NCI-H2029 (cell line): ENCODE measurements around the gene C9orf40.

Source experiments
- DNase-seq: peaks from one replicate; lab custom pipeline; 2025; lab: John Stamatoyannopoulos, UW

C9orf40 gene, protein sequence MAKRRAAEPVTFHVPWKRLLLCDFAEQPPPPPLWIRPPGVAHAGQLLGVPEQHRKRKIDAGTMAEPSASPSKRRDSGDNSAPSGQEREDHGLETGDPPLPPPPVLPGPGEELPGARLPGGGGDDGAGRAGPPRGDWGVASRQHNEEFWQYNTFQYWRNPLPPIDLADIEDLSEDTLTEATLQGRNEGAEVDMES

DNA sequence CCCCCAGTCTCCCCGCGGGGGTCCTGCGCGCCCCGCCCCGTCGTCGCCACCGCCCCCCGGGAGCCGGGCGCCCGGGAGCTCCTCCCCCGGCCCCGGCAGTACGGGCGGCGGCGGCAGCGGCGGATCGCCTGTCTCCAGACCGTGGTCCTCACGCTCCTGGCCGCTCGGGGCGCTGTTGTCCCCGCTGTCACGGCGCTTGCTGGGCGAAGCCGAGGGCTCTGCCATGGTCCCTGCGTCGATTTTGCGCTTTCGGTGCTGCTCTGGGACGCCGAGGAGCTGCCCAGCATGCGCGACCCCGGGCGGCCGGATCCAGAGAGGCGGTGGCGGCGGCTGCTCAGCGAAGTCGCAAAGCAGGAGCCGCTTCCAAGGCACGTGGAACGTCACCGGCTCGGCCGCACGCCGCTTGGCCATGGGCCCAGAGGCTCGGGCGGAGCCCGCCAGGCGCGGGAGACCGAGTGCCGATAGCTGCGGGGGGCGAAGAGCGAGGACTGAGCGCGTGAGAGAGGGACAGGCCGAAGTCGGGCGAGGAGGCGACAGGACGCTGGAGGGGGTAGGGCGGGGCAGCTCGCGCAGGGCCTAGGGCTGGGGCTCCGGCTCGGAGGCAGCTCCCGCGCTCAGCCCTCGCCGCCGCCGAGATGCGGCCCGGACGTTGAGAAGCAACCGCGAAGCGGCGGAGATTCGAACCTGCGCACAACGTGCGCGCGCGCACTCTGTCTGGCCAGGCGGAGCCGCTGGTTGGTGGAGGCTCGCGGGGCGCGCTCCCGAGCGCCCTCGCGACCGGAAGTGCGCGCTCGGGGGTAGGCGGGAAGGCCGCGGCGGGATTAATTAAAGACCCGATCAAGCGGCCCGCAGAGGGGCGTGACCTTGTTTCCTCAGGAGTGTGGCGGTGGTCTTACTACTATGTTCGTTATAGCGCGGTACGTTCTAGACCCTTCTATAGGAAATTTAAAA, at the start of gene C9orf40:
TSS of gene C9orf40 (minus strand) at position 712 of the 951 bp plus-strand sequence. CDS start at position 411, 301 bp downstream.
- DNase-seq: peak; percentile 89

DNA sequence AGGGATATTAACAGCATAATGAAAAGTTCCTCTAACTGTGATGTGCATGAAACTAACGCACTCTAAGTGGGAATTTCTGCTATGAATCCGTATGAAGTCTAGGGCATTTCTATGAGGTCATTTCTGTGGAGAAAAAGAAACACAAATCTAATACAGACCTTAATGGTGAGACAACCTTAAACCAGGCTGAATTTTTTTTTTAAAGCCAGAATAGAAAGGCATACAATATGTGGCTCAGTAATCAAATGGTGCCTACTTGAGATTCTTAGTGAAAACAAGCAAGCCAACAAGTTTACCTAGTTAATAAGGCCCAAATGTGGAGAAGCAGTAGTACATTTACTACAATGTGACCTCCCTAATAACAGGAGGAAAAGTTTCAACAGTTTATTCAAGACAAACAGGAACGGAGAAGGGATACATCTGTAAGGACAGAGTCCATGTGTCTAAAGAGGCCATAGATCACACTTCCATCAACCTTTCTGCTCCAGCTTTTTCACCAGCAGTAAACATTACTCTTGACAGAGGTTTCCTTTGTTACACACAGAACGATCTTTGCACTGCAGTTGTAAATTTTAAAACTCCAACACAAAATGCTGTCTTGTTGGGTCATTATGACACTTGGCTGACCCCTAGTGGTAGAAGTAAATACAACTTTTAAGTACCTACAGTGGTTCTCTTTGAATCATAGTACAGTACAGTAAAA, 49.2 kb upstream of the C9orf40 start:
- peak; percentile 65 for DNase-seq

DNA sequence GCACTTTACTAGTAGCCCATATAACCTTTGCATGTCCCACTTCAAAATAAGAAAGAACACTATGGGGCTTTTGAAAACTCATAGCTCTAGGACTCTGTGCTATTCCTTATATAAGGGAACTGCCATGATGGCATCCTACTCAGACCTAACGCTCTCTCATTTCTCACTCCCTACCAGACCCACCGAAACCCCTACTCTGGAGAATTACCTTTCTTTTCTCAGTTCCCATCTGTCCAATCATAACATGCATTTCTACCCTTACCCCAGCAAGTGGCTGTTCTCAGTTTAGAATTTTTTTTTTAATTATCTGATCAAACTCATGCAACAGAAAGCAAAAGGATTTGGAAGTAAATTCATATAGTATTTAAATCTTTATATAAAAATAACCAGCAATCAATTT, 48.1 kb upstream of the C9orf40 start:
- DNase-seq: no peak

DNA sequence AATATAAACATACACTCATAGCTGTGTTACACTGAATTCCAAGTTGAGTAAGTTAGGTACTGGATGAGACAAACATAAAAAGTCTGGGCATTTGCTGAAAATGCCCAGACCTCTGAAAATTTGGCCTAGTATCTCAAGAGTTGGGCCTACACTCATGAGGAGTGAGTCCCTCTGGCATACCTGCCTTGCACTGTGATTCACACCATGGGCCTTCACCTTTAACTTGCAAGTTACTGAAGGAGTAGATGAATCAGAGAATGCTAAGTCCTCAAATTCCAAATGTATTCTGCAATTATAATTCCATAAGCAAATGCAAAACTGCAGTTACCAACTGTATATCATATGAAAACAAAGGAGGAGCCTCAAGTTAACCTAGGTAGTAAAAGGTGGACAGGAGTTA, 32.3 kb upstream of the C9orf40 start:
- DNase-seq: no peak

DNA sequence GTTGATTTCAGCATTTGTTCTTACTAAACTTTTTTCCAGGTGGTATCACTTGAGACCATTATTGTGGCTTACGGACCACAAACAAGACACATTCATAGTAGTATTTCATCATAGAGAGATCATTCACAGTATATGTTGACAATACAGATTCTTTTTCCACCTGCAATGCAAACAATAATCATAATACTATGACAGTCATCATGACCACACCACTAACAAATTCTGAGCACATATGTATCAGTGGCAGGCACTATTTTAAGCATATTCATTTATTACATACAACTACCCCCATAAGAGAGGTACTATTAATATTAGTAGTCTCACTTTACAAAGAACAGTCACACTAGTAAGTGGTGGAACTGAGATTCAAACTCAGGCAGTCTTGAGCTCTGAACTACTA, 31.0 kb upstream of the C9orf40 start:
- no peak for DNase-seq

DNA sequence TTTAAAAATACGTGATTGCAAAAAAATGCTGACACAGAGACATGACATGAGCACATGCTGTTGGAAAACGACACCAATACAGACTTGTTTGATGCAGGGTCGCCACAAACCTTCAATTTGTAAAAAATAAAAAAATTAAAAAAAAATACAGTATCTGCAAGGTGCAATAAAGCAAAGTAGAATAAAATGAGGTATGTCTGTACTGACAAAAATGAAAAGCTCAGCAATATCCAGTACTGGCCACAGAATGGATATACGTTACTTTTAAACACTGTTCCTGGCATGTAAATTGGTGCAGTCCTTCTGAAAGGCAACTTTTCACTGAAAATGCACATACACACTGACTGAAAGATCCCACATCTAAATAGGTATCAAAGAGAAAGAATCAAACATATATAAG, 27.1 kb upstream of the C9orf40 start:
- DNase-seq: no peak

DNA sequence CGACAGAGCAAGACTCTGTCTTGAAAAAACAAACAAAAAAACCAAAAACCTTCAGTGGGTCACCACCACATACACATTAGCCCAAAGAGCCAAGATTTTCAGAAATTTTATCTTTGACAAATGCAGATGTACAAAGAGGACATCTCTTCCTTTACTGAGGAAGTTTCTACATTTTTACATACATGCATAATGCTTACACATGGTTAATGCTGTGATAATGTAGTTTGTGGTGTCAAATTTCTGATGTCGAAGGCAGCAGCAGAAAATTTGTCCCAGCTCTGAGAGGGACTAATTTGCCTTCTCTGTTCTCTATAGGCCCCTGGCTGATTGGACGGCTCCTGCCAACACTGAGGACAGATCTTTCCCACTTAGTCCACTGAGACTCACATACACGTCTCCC, 24.6 kb upstream of the C9orf40 start:
- DNase-seq: no peak

DNA sequence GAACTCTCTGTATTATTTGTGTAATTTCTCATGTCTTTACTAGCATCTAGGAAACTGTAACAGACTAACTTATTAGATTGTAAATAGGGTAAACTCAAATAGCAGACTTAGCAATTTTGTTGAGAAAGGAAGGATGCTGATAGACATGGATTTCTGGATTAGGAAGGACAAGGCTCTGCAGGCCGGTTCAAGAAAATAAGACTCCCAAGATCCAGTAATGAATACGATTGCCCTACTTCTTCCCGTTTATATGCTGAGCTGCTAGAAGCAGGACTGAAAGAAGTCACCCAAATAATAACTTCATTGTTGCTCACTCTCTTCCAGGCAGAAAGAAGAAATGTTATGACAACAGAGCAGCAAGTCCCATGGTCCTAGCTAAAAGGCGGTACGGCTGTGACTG, 22.8 kb upstream of the C9orf40 start:
- DNase-seq: no peak

DNA sequence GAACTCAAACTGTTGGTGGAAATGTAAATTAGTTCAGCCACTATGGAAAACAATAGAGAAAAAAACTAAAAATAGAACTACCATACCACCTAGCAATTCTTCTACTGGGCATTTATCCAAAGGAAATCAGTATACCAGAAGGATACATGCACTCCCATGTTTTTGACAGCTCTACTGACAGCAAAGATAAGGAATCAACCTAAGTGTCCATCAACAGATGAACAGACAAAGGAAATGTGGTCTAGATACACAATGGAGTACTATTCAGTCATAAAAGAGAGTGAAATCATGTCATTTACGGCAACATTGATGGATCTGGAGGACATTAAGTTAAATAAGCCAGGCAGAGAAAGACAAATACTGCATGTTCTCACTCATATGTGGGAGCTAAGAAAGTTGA, 21.8 kb upstream of the C9orf40 start:
- no peak for DNase-seq

DNA sequence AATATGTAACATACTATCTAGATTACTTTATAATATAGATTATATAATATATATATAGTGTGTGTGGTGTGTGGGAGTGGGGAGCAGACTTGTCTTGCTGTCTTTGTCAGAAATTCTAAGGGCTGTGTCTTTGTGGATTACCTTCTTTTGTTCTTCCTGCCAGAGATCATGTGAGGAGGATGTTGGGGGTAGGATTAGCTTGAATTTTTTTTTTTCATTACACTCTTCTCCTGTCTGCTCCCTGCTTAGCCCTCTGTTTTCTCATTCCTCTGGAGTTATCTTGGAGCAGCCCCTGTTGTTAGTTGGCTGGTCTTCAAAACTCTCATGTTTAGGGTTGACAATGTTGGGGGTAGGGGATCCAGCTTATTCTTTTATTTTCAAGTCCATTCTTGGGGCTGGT, 21.0 kb upstream of the C9orf40 start:
- no peak for DNase-seq

DNA sequence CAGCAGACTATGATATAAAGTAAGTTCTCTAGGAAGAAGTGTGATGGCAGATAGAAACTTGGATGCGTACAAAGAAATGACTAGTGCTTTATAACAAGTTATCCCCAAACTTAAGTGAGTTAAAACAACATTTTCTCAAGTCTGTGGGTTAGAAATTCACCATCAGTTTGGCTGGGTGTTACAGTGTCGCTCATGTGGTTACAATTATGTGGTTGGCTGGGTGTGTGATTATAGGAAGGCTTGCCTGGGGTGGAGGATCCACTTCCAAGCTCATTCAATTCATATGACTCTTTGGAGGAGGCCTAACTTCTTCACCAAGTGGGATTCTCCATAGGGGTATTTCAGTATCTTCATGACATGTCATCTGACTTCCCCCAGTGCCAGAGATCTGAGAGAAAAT, 10.3 kb upstream of the C9orf40 start:
- DNase-seq: no peak

DNA sequence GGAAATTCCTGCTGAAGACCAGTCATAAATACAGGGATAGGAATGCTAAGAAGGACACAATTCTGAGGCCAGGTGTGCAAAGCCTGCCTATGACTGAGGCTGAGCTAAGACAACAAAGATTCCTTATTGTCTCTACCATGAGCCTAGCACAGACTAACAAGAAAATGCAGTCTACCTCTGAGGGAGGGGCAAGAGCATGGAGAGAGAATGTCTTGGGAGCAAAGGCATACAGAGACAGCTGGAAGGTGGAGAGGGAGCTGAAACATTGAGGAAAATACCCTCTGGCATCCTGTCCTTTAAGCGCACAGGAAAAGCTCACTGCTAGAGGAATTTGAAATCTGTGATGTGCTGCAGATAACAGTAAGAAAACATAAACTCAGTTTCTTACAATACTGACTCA, 8.8 kb upstream of the C9orf40 start:
- DNase-seq: no peak

DNA sequence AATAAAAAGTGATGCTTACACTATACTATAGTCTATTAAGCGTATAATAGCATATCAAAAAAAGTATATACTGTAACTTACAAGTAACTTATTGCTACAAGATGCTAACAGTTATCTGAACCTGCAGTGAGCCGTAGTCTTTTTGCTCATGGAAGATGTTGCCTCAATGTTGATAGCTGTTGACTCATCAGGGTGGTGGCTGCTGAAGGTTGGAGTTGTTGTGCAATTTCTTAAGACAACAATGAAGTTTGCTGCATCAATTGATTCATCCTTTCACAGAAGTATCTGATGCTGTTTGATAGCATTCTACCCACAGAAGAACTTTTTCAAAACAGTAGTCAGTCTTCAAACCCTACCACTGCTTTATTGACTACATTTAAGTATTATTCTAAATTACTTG, 7.8 kb upstream of the C9orf40 start:
- DNase-seq: no peak

DNA sequence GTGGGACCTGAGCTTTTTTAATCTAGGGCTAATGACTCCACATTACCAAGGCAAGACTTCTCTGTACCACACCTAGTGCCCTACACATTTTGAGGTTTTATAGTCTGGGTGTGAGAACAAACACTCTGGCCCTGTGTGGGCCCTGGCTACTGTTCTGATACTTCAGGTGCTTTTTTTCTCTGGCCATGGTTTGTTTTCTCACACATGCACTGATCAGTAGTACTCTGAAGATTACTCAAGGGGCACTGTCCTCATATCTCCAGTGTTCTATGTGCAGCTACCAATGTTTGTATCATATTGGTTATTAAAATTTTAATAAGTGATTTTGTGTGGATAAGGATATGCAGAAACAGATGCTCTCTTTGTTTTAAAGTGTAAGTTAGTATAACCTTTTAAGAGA, 5.9 kb upstream of the C9orf40 start:
- no peak for DNase-seq

DNA sequence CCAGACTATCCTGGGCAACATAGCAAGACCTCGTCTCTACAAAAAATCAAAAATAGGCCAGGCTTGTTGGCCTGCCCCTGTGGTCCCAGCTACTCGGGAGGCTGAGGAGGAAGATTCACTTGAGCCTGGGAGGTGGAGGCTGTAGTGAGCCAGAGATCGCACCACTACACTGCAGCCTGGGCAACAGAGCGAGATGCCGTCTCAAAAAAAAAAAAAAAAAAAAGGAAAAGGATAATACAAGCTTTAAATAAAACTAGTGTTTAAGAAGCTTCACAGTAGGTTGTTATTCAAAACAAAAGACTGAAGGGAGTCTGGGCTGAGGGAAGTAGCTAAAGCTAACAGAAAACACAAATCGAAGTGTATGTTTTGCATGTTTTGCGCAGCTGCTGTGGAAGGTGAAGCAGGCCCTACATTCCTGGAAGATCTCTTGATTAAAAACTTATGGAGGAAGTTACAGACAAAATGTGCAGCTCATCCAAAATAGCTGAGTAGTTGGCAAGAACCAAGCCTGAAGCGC, 581 bp upstream of the C9orf40 start:
- no peak for DNase-seq

DNA sequence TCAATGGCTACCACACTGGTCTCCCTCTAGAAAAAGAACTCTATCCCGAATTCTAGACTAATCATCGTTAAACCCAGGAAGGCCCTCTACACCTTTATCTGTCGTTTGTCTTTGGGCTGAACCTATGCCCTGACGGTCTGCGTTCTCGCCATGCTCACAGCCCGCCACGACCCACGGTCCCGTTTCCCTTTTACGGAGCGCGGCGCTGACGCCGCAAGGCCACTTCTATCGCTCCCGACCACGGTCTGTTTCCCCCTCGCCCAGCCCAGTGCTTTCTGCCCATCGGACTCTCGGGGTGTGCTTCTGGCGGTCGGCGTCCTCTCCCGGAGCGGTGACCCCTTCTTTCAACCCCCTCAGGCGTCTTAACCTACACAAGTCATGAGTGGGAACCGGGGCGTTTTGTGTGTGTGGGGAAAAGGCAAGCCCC, 974 bp downstream of the C9orf40 start:
- no peak for DNase-seq

DNA sequence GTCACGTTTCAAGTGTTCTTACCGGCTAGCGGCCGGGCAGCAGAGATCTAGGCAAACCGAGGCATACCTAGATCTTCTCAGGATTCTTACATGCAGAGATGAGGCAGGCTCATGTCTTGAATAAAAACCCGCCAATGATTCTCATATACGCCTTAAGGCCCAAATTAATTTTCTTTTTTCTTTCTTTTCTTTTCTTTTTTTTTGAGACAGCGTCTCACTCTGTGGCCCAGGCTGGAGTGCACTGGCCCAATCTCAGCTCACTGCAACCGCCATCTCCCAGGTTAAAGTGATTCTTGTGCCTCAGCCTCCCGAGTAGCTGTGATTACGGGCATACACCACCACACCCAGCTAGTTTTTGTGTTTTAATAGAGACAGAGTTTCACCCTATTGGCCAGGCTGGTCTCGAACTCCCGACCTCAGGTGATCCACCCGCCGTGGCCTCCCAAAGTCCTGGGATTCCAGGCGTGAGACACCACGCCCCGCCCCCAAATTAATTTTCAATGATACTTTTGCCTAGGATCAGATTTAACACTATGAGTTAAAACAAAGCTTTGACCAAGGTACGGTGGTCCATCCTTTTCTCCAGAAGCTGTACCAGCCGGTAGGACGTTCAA, 1.5 kb downstream of the C9orf40 start:
- no peak for DNase-seq

DNA sequence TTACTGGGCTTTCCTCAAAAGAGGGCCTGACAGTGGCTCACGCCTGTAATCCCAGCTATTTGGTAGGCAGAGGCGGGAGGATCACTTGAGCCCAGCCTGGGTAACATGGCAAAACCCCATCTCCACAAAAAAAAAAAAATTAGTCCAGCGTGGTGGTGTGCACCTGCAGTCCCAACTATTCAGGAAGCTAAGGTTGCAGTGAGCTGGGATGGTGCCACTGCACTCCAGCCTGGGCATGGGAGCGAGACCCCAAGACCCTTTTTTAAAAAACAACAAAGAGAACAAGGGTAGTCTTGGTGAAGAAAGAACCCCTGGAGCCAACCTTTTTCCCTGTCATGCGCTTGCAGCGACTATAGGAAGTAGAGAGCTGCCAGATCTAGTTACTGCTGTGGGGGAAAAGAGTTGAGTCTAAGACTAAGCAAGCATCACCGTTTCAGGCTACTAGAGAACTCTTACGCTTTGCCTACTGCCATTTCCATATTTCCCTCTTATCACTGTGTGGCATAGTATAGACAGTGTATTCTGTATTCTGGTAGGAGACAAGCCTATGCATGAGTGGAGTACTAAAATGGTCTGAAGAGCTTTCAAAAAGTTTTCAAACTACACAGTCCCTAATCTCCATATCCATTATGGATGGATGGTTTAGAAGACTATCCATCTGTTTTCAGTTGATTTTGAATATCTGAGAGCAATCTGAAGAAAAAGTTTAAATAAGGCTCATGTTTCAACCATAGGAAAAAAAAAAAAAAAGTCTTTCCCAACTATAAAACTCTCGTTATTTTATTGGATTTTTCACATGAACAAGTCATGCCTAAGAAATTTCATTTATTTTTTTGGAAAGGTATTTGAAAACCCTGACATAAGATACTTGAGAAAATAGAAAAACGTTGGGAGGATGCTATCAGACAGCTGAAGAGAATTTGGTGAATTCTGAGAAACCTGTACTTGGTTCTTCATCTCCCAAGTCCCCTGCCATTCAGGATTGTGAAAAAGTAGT, 2.6 kb downstream of the C9orf40 start:
- DNase-seq: no peak

DNA sequence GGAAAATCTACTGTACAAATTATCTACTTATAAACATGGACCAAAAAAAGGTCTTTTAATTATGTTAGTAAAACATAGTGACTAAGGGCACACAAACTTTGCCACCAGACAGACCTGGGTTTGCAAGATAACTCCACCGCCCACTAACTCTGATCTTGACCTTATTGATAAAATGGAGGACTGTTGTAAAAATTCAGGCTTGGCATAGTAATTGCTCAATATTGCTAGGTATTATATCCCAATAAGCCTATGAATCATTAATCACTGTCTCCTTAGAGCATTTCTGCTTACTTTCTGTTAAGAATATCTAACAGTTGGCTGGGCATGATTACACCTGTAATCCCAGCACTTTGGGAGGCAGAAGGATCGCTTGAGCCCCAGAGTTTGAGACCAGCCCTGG, 3.8 kb downstream of the C9orf40 start:
- no peak for DNase-seq

DNA sequence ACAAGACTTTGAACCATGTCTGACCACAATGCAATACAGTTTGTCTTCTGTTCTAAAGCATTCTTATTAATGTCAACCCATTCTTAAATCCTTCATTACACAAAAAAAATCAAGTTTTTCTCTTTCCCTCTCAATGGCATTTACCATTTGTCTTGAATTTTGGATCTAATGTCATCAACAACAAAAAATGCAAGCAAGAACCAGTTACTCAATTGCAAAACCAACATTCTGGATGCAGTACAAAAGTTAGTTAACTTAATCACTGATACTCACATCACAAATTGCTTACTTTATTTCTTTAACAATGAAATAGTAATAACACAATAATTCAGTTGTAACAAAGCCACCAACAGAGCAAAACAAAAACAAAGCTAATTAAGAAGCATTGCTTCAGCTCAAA, 6.0 kb downstream of the C9orf40 start:
- DNase-seq: no peak

DNA sequence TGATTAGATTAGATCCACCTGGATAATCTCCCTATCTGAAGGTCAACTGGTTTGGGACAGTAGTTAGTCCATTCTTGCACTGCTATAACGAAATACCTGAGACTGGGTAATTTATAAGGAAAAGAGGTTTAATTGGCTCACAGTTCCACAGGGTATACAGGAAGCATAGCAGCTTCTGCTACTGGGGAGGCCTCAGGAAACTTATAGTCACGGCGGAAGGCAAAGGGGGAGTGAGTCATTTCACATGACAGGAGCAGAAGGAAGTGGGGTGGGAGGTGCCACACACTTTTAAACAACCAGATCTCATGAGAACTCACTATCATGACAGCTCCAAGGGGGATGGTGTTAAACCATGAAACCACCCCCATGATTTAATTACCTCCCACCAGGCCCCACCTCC, 9.9 kb downstream of the C9orf40 start:
- DNase-seq: no peak
